Hepatocyte (in vitro differentiated cells): ENCODE data around the gene DSCAM. TPM values are rescaled to one million over a fixed set of nuclear protein-coding genes. Genes with fewer than 3 reads are reported as not detected.

Experiments
- DNase-seq: peaks from one replicate; pipeline ENCODE4 v3.0.0-alpha.2; 2016; ENCODE audit warnings: low spot score
- H2AFZ ChIP-seq: fragments of 200-600 bp; sonication (generic); 2 replicates; pipeline ENCODE4 v1.6.0; 2016; ENCODE audit warnings: antibody characterized with exemption, mild to moderate bottlenecking
- H3K27ac ChIP-seq: fragments of 200-600 bp; sonication (generic); 2 replicates; pipeline ENCODE4 v1.5.1; 2016; ENCODE audit warnings: mild to moderate bottlenecking
- H3K27me3 ChIP-seq: fragments of 200-600 bp; sonication (generic); 2 replicates; pipeline ENCODE4 v1.6.1; 2016
- H3K36me3 ChIP-seq: fragments of 200-600 bp; sonication (generic); replicated peaks from 2 replicates; pipeline ENCODE4 v1.5.1; 2016; ENCODE audit warnings: low read depth; ENCODE audit not compliant: insufficient read depth
- H3K4me1 ChIP-seq: fragments of 200-600 bp; sonication (generic); 2 replicates; pipeline ENCODE4 v1.5.1; 2016; ENCODE audit warnings: mild to moderate bottlenecking, moderate library complexity; ENCODE audit not compliant: insufficient read depth
- H3K4me2 ChIP-seq: fragments of 200-600 bp; sonication (generic); 2 replicates; pipeline ENCODE4 v1.6.0; 2016
- H3K4me3 ChIP-seq: fragments of 200-600 bp; sonication (generic); 2 replicates; pipeline ENCODE4 v1.5.1; 2016; ENCODE audit warnings: mild to moderate bottlenecking
- H3K79me2 ChIP-seq: fragments of 200-600 bp; sonication (generic); 2 replicates; pipeline ENCODE4 v1.6.0; 2017; ENCODE audit warnings: mild to moderate bottlenecking
- H3K9me2 ChIP-seq: fragments of 200-600 bp; sonication (generic); replicated peaks from 2 replicates; pipeline ENCODE4 v1.6.0; 2017; ENCODE audit warnings: mild to moderate bottlenecking; ENCODE audit not compliant: insufficient read depth
- H3K9me3 ChIP-seq: fragments of 200-600 bp; sonication (generic); 2 replicates; pipeline ENCODE4 v1.5.1; 2016; ENCODE audit warnings: low read depth, mild to moderate bottlenecking
- H4K20me1 ChIP-seq: fragments of 200-600 bp; sonication (generic); 2 replicates; pipeline ENCODE4 v1.6.0; 2016; ENCODE audit warnings: mild to moderate bottlenecking; ENCODE audit not compliant: insufficient read depth, poor library complexity, severe bottlenecking
- EZH2 ChIP-seq: fragments of 200-600 bp; sonication (generic); IDR thresholded peaks from 2 replicates; pipeline ENCODE4 v1.6.1; 2016; ENCODE audit warnings: antibody characterized with exemption, mild to moderate bottlenecking, borderline replicate concordance
- EZH2phosphoT487 ChIP-seq: fragments of 200-600 bp; sonication (generic); IDR thresholded peaks from one replicate; pipeline ENCODE4 v1.6.1; 2018; ENCODE audit warnings: antibody characterized with exemption, mild to moderate bottlenecking, low read depth, moderate library complexity; ENCODE audit not compliant: unreplicated experiment, severe bottlenecking
- WGBS: methylation state at CpG from one replicate; pipeline ENCODE4 v1.1.6; 2016; ENCODE audit warnings: low lambda C conversion rate; ENCODE audit errors: missing lambda C conversion rate; 5-methylcytosine and 5-hydroxymethylcytosine counted together
- polyA plus RNA-seq: library from polyadenylated mRNA; unstranded; fragments of >200 nt; fragmentation: Nextera tagmentation; extraction: Ambion mirVana; gene quantifications from 2 replicates; pipeline ENCODE4 v1.2.1, GENCODE V29; 2016
- total RNA-seq: library from RNA; depleted of rRNA; stranded (reverse); fragments of >200 nt; gene quantifications from 2 replicates; pipeline ENCODE4 v1.2.3, GENCODE V29; 2014
- TF ChIP-seq, protein P1 (sequence below): fragments of 200-600 bp; sonication (generic); IDR thresholded peaks from 2 replicates; pipeline ENCODE4 v1.5.1; 2016; ENCODE audit warnings: antibody characterized with exemption, mild to moderate bottlenecking; ENCODE audit not compliant: poor library complexity

DSCAM gene
- total and polyA plus RNA-seq, 2 experiments from 2014 or later, result 0.33 TPM; not detected in 1

DNA sequence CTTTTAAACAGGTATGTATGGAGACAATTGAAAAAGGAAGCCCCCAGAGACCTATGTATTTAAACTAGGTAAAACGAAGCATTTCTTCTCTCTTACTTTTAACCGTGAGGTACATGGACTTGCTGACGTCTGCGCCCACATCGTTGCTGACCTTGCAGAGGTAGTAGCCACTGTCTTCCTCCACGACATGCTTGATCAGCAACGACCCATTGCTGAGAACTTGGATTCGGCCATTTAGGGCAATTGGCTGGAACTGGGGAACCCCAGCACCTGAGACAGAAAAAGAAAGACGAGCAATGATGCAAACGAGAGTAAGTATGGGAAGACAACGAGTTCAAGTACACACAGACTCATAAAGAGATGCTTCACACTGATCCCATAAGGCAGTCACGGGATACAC lies 571.0 kb downstream of the DSCAM start:
- Histone ChIP-seq H4K20me1 (no peaks in the 10 kb centered on the region), H2AFZ (no peak overlapping the region), H3K4me2 (no peak overlapping the region), H3K9me2 (no peaks in the 10 kb centered on the region), H3K4me3 (no peak overlapping the region), H3K4me1 (no peaks in the 10 kb centered on the region), H3K27ac (no peak overlapping the region), H3K9me3 (no peaks in the 10 kb centered on the region), H3K36me3 (no peaks in the 10 kb centered on the region), H3K27me3 (no peaks in the 10 kb centered on the region), H3K79me2 (no peaks in the 10 kb centered on the region)
- DNase-seq, result no peak
- TF ChIP-seq EZH2 (no peak), EZH2phosphoT487 (no peak)
- TF ChIP-seq, protein P1, sequence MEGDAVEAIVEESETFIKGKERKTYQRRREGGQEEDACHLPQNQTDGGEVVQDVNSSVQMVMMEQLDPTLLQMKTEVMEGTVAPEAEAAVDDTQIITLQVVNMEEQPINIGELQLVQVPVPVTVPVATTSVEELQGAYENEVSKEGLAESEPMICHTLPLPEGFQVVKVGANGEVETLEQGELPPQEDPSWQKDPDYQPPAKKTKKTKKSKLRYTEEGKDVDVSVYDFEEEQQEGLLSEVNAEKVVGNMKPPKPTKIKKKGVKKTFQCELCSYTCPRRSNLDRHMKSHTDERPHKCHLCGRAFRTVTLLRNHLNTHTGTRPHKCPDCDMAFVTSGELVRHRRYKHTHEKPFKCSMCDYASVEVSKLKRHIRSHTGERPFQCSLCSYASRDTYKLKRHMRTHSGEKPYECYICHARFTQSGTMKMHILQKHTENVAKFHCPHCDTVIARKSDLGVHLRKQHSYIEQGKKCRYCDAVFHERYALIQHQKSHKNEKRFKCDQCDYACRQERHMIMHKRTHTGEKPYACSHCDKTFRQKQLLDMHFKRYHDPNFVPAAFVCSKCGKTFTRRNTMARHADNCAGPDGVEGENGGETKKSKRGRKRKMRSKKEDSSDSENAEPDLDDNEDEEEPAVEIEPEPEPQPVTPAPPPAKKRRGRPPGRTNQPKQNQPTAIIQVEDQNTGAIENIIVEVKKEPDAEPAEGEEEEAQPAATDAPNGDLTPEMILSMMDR, result no peak
- WGBS, result 89% methylated on average over 12 of the region's 12 CpGs

DNA sequence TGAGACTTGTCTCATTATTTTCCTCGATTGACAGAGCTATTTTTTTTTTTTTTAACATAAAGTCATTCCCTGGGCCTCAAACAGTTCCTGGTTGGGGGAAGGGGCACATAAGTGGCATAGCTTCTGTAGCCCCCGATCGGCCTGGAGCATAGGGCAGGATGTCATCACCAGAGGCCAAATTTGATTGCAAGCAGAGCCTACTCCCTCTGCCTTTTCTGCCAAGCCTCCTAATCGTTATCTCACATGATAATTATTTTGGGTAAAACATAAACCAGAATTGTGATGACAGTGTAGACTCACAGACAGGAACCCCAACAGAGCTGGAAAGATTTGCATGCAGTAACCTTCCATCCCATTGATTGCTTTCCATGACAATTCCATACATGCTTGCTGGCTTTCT lies 574.9 kb downstream of the DSCAM start:
- Histone ChIP-seq H3K79me2 (no peaks in the 10 kb centered on the region), H3K9me2 (no peaks in the 10 kb centered on the region), H3K36me3 (no peaks in the 10 kb centered on the region), H3K27me3 (no peaks in the 10 kb centered on the region), H3K4me2 (no peak overlapping the region), H3K9me3 (no peaks in the 10 kb centered on the region), H4K20me1 (no peaks in the 10 kb centered on the region), H3K4me3 (no peak overlapping the region), H3K4me1 (no peaks in the 10 kb centered on the region), H3K27ac (no peak overlapping the region), H2AFZ (no peak overlapping the region)
- DNase-seq, result no peak
- 52% methylated on average over 4 of the region's 4 CpGs for WGBS
- TF ChIP-seq, protein P1, result no peak
- TF ChIP-seq EZH2, result no peak
- TF ChIP-seq EZH2phosphoT487, result no peak

DNA sequence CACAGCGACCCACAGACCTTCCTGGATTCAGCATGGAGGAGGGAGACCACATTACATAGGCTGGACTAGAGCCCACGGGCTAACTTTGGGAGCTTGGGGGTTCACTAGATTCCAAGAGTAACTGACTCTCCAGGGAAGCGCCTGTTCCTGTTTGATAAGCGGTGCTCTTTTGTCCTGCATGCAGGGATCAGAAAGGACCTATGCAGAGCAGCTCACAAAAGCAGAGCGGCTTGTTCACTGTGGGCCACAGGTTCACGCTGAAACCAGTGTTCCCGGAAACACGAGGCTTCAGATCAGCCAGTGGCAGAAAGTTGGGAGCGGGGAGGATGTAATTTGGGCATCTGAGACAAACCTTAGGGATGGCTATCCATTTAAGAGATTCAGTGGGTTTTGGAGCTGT lies 575.8 kb downstream of the DSCAM start:
- no peaks in the 10 kb centered on the region for H3K9me3 ChIP-seq
- WGBS, result 81% methylated on average over 9 of the region's 9 CpGs
- no peak for DNase-seq
- no peak for TF ChIP-seq EZH2phosphoT487
- no peak overlapping the region for H3K27ac ChIP-seq
- no peaks in the 10 kb centered on the region for H3K36me3 ChIP-seq
- no peaks in the 10 kb centered on the region for H4K20me1 ChIP-seq
- no peak overlapping the region for H2AFZ ChIP-seq
- no peak overlapping the region for H3K4me3 ChIP-seq
- H3K4me1 ChIP-seq, result no peaks in the 10 kb centered on the region
- H3K9me2 ChIP-seq, result no peaks in the 10 kb centered on the region
- H3K27me3 ChIP-seq, result no peaks in the 10 kb centered on the region
- no peaks in the 10 kb centered on the region for H3K79me2 ChIP-seq
- H3K4me2 ChIP-seq, result no peak overlapping the region

DNA sequence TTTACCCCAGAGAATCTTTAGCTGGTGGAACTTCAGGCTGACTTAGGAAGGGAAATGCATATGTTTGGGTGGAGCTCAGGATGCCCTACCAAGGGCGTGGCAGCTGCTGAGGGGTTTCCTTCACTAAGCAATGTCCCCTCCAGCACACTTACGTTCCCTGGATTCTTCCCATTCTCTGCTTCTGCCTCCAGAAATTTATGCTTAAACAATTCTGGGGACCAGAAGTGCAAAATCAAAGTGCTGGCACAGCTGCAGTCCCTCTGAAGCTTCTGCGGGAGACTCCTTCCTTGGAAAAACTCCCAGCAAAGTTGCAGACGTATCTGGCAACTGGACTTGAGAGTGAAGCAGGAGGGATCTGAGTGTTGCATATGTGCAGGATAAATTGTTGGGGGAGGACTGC lies 576.9 kb downstream of the DSCAM start:
- WGBS, result 81% methylated on average over 4 of the region's 4 CpGs
- TF ChIP-seq, protein P1, result no peak
- TF ChIP-seq EZH2 (no peak), EZH2phosphoT487 (no peak)
- Histone ChIP-seq H3K79me2 (no peaks in the 10 kb centered on the region), H2AFZ (no peak overlapping the region), H3K4me1 (no peaks in the 10 kb centered on the region), H3K4me2 (no peak overlapping the region), H3K9me3 (no peaks in the 10 kb centered on the region), H3K27me3 (no peaks in the 10 kb centered on the region), H3K27ac (no peak overlapping the region), H3K36me3 (no peaks in the 10 kb centered on the region), H3K4me3 (no peak overlapping the region), H4K20me1 (no peaks in the 10 kb centered on the region), H3K9me2 (no peaks in the 10 kb centered on the region)
- DNase-seq, result no peak
